ENCODE results near the gene HIC2. TPM values are rescaled to one million over a fixed set of nuclear protein-coding genes. Genes with fewer than 3 reads are reported as not detected.
A peak's percentile ranks its signal among the peaks of the same experiment; 100 is the strongest.
"Not testable (repeated sequence)": the region's sequence is repeated elsewhere in the genome, so short reads cannot be mapped to it uniquely, and the experiment has no call there.

The HIC2 gene
- total RNA-seq, 1 donor from 2014 or later = 1.8 TPM

GRCh38 chr22:21450858-21451353, 33.7 kb downstream of the HIC2 start:
- H3K27me3 ChIP-seq (ENCODE audit: control insufficient read depth, insufficient read depth, low read length) = no peaks in the 10 kb centered on the region
- FAIRE-seq = no peak
- peaks cover 8% of the 10 kb centered on the region for H3K36me3 ChIP-seq (ENCODE audit: control insufficient read depth, insufficient read depth, low read length)
- DNase-seq (ENCODE audit: low read depth) = no peak
- no peak overlapping the region for H3K4me3 ChIP-seq (ENCODE audit: low read depth, low read length)
- no peak for TF ChIP-seq CTCF (IDR thresholded peaks at IDR 0.05; ENCODE audit: insufficient read depth, low read length, severe bottlenecking)

DNA sequence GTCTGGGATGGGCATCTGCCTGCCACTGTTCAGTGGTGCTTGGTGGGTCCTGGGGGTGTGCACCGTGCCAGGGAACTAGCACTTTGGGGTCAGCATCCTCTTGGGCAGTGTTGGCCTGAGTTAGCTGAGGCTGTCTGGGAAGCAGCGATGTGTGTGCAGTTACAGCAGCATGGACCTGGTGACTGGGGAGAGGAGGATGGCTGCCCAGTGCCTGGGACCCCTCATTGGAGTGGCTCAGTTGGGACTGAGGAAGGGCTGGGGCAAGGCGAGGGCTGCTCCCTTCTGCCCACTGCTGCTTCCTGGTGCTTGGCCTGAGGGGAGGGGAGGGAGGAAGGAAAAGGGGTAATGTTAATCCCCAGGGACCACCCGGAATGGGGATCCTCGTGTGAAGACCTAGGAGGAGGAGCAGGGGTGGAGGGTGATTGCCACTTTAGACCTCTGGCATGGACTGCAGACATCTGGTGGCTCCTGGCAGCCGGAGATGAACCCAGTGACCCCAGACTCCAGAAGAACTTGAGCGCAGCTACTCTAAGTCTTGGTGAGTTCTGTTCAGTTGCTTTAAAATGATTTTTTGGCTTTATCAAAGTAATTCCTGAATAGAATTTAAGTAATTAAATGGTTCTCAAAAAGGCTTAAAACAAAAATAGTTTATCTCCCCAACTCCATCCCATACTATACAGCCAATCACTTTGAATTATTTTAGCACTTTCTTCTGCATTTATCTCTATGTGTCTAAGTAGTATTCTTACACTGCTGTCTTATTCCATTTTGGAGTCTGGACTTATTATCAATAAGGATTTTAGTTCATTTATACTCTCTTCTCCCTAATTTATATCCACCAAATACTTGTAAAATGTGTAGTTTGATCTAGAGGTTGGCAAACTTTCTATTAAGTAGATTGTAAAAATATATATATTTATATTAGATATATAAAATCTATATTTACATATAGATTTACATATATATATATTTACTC, 34.7 kb downstream of the HIC2 start:
- no peak for TF ChIP-seq CTCF (IDR thresholded peaks at IDR 0.05; ENCODE audit: insufficient read depth, low read length, severe bottlenecking)
- H3K4me3 ChIP-seq (ENCODE audit: low read depth, low read length) = no peak overlapping the region
- H3K36me3 ChIP-seq (ENCODE audit: control insufficient read depth, insufficient read depth, low read length) = peaks cover 1% of the 10 kb centered on the region
- no peak for DNase-seq (ENCODE audit: low read depth)
- no peak for FAIRE-seq
- no peaks in the 10 kb centered on the region for H3K27me3 ChIP-seq (ENCODE audit: control insufficient read depth, insufficient read depth, low read length)

DNA sequence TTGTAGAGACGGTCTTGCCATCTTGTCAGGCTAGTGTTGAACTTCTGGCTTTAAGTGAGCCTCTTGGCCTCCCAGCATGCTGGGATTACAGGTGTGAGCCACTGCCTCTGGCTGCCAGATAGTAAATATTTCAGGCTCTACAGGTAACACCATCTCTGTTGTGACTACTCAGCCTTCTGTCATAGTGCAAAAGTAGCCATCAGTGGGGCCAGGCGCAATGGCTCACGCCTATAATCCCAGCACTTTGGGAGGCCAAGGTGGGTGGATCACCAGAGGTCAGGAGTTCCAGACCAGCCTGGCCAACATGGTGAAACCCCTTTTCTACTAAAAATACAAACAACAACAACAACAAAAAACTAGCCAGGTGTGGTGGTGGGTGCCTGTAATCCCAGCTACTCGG, 35.5 kb downstream of the HIC2 start:
- not testable (repeated sequence) for DNase-seq (ENCODE audit: low read depth); FAIRE-seq; H3K27me3 ChIP-seq (ENCODE audit: control insufficient read depth, insufficient read depth, low read length); H3K4me3 ChIP-seq (ENCODE audit: low read depth, low read length); H3K36me3 ChIP-seq (ENCODE audit: control insufficient read depth, insufficient read depth, low read length)

- H3K4me3 ChIP-seq (ENCODE audit: low read depth, low read length); H3K27me3 ChIP-seq (ENCODE audit: control insufficient read depth, insufficient read depth, low read length); DNase-seq (ENCODE audit: low read depth); H3K36me3 ChIP-seq (ENCODE audit: control insufficient read depth, insufficient read depth, low read length); FAIRE-seq: not testable (repeated sequence)
These were observed 37.8 kb downstream of the HIC2 start for GRCh38 chr22:21454998-21455333.

GRCh38 chr22:21455334-21456089, 38.3 kb downstream of the HIC2 start:
- H3K4me3 ChIP-seq (ENCODE audit: low read depth, low read length) = no peak overlapping the region
- no peak for TF ChIP-seq CTCF (IDR thresholded peaks at IDR 0.05; ENCODE audit: insufficient read depth, low read length, severe bottlenecking)
- H3K36me3 ChIP-seq (ENCODE audit: control insufficient read depth, insufficient read depth, low read length) = no peaks in the 10 kb centered on the region
- no peaks in the 10 kb centered on the region for H3K27me3 ChIP-seq (ENCODE audit: control insufficient read depth, insufficient read depth, low read length)
- no peak for FAIRE-seq
- no peak for DNase-seq (ENCODE audit: low read depth)

DNA sequence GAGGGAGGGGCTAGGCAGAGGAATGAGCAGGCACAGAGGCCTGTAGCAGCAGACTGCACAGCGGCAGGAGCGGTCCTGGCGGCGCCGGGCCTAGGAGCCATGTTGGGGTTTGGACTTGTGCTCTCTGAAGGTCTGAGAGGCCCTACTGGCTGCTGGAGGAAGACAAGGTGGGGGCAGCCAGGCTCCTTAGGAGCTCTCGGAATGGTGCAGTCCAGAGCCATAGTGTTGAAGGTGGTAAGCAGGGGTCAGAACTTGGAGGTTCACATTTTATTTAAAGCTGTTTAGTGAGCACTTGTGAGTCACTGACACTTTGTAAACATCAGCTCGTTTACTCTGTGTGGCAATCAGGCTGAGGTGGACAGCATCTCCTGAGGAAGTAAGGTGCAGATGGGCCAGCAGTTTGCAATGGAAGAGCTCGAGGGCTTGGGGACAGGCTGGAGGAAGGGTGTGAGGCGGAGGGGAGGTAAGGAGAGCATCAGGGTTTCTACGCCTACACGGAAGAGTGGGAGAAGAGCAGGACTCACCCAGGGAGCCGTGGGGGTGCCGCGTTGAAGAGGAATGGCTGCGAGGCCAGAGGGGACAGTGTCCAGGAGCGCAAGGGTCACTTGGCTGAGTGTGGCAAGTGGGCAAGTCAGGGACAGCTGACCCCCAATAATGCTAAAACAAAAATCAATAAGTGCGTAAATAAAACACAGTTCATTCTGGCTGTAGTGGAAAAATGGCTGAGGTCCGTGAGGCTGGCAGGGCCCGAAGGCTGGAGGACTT, 40.0 kb downstream of the HIC2 start:
- TF ChIP-seq CTCF (IDR thresholded peaks at IDR 0.05; ENCODE audit: insufficient read depth, low read length, severe bottlenecking) = no peak
- H3K27me3 ChIP-seq (ENCODE audit: control insufficient read depth, insufficient read depth, low read length) = no peaks in the 10 kb centered on the region
- FAIRE-seq (peak; percentile 83), DNase-seq (ENCODE audit: low read depth) (peak; percentile 81)
- no peak overlapping the region for H3K4me3 ChIP-seq (ENCODE audit: low read depth, low read length)
- no peaks in the 10 kb centered on the region for H3K36me3 ChIP-seq (ENCODE audit: control insufficient read depth, insufficient read depth, low read length)

- H3K36me3 ChIP-seq (ENCODE audit: control insufficient read depth, insufficient read depth, low read length); H3K27me3 ChIP-seq (ENCODE audit: control insufficient read depth, insufficient read depth, low read length); DNase-seq (ENCODE audit: low read depth); H3K4me3 ChIP-seq (ENCODE audit: low read depth, low read length); FAIRE-seq: not testable (repeated sequence)
These were observed 45.5 kb downstream of the HIC2 start for GRCh38 chr22:21462672-21463071.

DNA sequence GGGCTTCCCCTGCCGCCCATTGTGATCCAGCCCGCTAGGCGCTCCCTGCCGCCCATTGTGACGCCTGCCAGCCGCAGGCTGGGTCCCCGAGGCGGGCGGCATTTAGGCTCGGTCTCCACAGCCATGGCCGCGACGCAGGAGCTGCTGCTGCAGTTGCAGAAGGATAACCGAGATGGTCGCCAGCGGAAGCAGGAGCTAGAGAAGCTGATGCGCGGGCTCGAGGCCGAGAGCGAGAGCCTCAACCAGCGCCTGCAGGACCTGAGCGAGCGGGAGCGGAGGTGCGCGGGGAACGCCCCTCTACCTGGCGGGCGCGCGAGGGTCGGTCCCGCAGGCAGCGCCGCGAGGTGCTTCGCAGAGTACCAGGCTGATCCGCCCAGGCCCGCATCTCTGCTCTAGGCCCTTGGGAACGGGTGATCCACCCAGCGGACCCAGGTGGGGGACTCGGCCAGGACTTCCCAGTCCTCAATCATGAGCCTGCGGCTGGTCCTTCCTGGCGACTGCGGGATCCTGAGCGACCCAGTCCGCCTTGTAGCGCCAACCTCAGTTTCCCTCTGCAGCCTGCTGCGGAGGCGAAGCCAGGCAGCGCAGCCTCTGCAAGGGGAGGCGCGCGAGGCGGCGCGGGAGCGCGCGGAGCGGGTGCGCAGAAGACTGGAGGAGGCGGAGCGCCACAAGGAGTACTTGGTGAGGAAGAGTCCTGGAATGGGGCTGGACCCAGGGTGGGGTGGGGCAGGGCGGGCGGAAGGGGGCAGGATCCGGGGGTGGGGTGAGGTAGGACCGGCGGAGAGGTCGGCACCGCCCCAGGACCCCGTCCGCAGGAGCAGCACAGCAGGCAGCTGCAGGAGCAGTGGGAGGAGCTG, 50.4 kb downstream of the HIC2 start, which contains the start of gene TMEM191C:
TMEM191C (plus strand) TSS at position 51 of the 857 bp plus-strand sequence; CDS start at position 124, 73 bp downstream.
- not testable (repeated sequence) for FAIRE-seq; DNase-seq (ENCODE audit: low read depth); H3K27me3 ChIP-seq (ENCODE audit: control insufficient read depth, insufficient read depth, low read length); H3K36me3 ChIP-seq (ENCODE audit: control insufficient read depth, insufficient read depth, low read length)
- peak within 1 kb of the TSS; percentile 26 for H3K4me3 ChIP-seq (ENCODE audit: low read depth, low read length)
